SK-N-SH (cell line): ENCODE measurements around the gene PLPP2.

Experiments used
- EZH2phosphoT487 ChIP-seq: fragments of 200-600 bp; sonication (generic); IDR thresholded peaks from 2 replicates; pipeline ENCODE4 v1.6.1; 2017; ENCODE audit warnings: low read depth, mixed run types, mild to moderate bottlenecking, antibody characterized with exemption, moderate library complexity, borderline replicate concordance
- NFIC ChIP-seq: IDR thresholded peaks from 2 replicates; pipeline ENCODE4 v1.4.0; 2012; ENCODE audit warnings: borderline replicate concordance
- POLR2AphosphoS5 ChIP-seq: IDR thresholded peaks from 2 replicates; pipeline ENCODE4 v1.6.1; 2012; ENCODE audit warnings: low read depth, low read length
- RAD21 ChIP-seq: IDR thresholded peaks from 2 replicates; pipeline ENCODE4 v1.6.1; 2012; ENCODE audit warnings: mild to moderate bottlenecking, low read length
- RCOR1 ChIP-seq: fragments of 150-350 bp; IDR thresholded peaks from 2 replicates; pipeline ENCODE4 v1.6.1; 2017; ENCODE audit warnings: antibody characterized with exemption, low read length
- SIN3A ChIP-seq: IDR thresholded peaks from 2 replicates; pipeline ENCODE4 v1.6.1; 2012; ENCODE audit warnings: low read depth, mild to moderate bottlenecking, low read length, moderate library complexity, borderline replicate concordance
- YY1 ChIP-seq: IDR thresholded peaks from 2 replicates; pipeline ENCODE4 v1.4.0; 2012; ENCODE audit warnings: low read depth, mild to moderate bottlenecking
- TF ChIP-seq, protein P1 (sequence below): fragments of 200-600 bp; sonication (generic); IDR thresholded peaks from 2 replicates; pipeline ENCODE4 v1.6.1; 2017; ENCODE audit warnings: antibody characterized with exemption, mild to moderate bottlenecking, moderate library complexity
- TF ChIP-seq, protein P2 (sequence below): IDR thresholded peaks from 2 replicates; pipeline ENCODE4 v1.6.1; 2012; ENCODE audit warnings: mild to moderate bottlenecking, low read depth, low read length, moderate library complexity
- TF ChIP-seq, protein P3 (sequence below): IDR thresholded peaks from 2 replicates; pipeline ENCODE4 v1.4.0; 2012; ENCODE audit warnings: low read depth, borderline replicate concordance

DNA sequence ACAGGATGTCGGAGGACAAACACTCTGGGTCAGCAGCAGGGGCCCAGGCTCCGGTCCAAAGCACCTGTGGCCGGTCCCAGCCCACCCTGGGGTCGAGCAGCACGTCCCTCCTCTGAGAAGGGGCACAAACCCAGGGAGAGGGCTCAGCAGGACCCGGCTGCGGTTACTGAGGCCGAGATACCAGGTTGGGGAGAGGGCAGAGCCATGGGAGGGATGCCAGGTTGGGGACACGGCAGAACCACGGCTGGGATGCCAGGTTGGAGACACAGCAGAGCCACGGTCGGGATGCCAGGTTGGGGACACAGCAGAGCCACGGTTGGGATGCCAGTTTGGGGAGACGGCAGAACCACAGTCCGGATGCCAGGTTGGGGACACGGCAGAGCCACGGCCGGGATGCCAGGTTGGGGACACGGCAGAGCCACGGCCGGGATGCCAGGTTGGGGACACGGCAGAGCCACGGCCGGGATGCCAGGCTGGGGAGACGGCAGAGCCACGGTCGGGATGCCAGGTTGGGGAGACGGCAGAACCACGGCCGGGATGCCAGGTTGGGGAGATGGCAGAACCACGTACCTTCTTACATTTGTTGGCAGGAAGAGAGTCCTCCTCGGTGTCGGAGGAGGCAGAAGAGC is 34.8 kb upstream of the PLPP2 start:
- TF ChIP-seq POLR2AphosphoS5 (no peak), SIN3A (no peak), RAD21 (no peak), EZH2phosphoT487 (no peak), RCOR1 (no peak), NFIC (no peak), YY1 (no peak)
- TF ChIP-seq, protein P1, sequence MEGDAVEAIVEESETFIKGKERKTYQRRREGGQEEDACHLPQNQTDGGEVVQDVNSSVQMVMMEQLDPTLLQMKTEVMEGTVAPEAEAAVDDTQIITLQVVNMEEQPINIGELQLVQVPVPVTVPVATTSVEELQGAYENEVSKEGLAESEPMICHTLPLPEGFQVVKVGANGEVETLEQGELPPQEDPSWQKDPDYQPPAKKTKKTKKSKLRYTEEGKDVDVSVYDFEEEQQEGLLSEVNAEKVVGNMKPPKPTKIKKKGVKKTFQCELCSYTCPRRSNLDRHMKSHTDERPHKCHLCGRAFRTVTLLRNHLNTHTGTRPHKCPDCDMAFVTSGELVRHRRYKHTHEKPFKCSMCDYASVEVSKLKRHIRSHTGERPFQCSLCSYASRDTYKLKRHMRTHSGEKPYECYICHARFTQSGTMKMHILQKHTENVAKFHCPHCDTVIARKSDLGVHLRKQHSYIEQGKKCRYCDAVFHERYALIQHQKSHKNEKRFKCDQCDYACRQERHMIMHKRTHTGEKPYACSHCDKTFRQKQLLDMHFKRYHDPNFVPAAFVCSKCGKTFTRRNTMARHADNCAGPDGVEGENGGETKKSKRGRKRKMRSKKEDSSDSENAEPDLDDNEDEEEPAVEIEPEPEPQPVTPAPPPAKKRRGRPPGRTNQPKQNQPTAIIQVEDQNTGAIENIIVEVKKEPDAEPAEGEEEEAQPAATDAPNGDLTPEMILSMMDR = no peak
- TF ChIP-seq, protein P2, sequence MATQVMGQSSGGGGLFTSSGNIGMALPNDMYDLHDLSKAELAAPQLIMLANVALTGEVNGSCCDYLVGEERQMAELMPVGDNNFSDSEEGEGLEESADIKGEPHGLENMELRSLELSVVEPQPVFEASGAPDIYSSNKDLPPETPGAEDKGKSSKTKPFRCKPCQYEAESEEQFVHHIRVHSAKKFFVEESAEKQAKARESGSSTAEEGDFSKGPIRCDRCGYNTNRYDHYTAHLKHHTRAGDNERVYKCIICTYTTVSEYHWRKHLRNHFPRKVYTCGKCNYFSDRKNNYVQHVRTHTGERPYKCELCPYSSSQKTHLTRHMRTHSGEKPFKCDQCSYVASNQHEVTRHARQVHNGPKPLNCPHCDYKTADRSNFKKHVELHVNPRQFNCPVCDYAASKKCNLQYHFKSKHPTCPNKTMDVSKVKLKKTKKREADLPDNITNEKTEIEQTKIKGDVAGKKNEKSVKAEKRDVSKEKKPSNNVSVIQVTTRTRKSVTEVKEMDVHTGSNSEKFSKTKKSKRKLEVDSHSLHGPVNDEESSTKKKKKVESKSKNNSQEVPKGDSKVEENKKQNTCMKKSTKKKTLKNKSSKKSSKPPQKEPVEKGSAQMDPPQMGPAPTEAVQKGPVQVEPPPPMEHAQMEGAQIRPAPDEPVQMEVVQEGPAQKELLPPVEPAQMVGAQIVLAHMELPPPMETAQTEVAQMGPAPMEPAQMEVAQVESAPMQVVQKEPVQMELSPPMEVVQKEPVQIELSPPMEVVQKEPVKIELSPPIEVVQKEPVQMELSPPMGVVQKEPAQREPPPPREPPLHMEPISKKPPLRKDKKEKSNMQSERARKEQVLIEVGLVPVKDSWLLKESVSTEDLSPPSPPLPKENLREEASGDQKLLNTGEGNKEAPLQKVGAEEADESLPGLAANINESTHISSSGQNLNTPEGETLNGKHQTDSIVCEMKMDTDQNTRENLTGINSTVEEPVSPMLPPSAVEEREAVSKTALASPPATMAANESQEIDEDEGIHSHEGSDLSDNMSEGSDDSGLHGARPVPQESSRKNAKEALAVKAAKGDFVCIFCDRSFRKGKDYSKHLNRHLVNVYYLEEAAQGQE = no peak
- TF ChIP-seq, protein P3, sequence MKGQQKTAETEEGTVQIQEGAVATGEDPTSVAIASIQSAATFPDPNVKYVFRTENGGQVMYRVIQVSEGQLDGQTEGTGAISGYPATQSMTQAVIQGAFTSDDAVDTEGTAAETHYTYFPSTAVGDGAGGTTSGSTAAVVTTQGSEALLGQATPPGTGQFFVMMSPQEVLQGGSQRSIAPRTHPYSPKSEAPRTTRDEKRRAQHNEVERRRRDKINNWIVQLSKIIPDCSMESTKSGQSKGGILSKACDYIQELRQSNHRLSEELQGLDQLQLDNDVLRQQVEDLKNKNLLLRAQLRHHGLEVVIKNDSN = no peak
